OCI-LY7 (cell line): ENCODE results near the gene RNF144A. TPM values are rescaled to one million over a fixed set of nuclear protein-coding genes. Genes with fewer than 3 reads are reported as not detected.

Experiments used
- BruUV-seq: library from RNA; stranded (reverse); fragments of 400-500 nt; replicated peaks from 2 replicates; lab custom pipeline; 2021; lab: Mats Ljungman, UMichigan
- CTCF ChIA-PET: fragments of 300-600 bp; sonication (Branson Sonifier 250); formaldehyde crosslinking; loops from one replicate; lab custom pipeline; 2022; ENCODE audit warnings: antibody characterized with exemption; ENCODE audit not compliant: unreplicated experiment; lab: Charles Lee
- POLR2A ChIA-PET: fragments of 300-600 bp; sonication (Branson Sonifier 250); formaldehyde crosslinking; loops from one replicate; lab custom pipeline; 2022; ENCODE audit warnings: antibody characterized with exemption; lab: Charles Lee
- DNase-seq: peaks from one replicate; pipeline ENCODE4 v3.0.0-alpha.2; 2015; ENCODE audit warnings: low spot score
- H2AFZ ChIP-seq: fragments of 200-600 bp; sonication (generic), shearing (Covaris generic); 2 replicates; pipeline ENCODE4 v1.6.1; 2014; ENCODE audit warnings: mild to moderate bottlenecking, antibody characterized with exemption, low read length, moderate library complexity
- H3K27ac ChIP-seq: fragments of 200-600 bp; sonication (generic); 2 replicates; pipeline ENCODE4 v1.5.1; 2014; ENCODE audit warnings: mixed run types, low read depth, mild to moderate bottlenecking, moderate library complexity, low read length, inconsistent platforms; ENCODE audit not compliant: poor library complexity, severe bottlenecking
- H3K36me3 ChIP-seq: fragments of 200-600 bp; sonication (generic); 2 replicates; pipeline ENCODE4 v1.6.1; 2014; ENCODE audit warnings: mild to moderate bottlenecking, antibody characterized with exemption, low read length, moderate library complexity, mixed read lengths; ENCODE audit not compliant: insufficient read depth
- H3K4me1 ChIP-seq: fragments of 200-600 bp; sonication (generic); 2 replicates; pipeline ENCODE4 v1.5.1; 2014; ENCODE audit warnings: mild to moderate bottlenecking, low read length; ENCODE audit not compliant: insufficient read depth, poor library complexity, severe bottlenecking
- H3K4me2 ChIP-seq: fragments of 200-600 bp; sonication (generic); 2 replicates; pipeline ENCODE4 v1.6.1; 2014; ENCODE audit warnings: mild to moderate bottlenecking, low read length
- H3K4me3 ChIP-seq: fragments of 200-600 bp; sonication (generic); 2 replicates; pipeline ENCODE4 v1.5.1; 2014; ENCODE audit warnings: mild to moderate bottlenecking, low read depth, low read length; ENCODE audit not compliant: poor library complexity, severe bottlenecking
- H3K79me2 ChIP-seq: fragments of 200-600 bp; sonication (generic); 2 replicates; pipeline ENCODE4 v1.6.1; 2016; ENCODE audit warnings: low read depth, mild to moderate bottlenecking, low read length, moderate library complexity, mixed read lengths; ENCODE audit not compliant: insufficient read depth
- H3K9me2 ChIP-seq: fragments of 200-600 bp; sonication (generic); 2 replicates; pipeline ENCODE4 v1.6.1; 2016; ENCODE audit warnings: mild to moderate bottlenecking, low read length, mixed read lengths; ENCODE audit not compliant: insufficient read depth
- H3K9me3 ChIP-seq: fragments of 200-600 bp; sonication (generic); 2 replicates; pipeline ENCODE4 v1.6.1; 2014; ENCODE audit warnings: mild to moderate bottlenecking, mixed run types, low read length, mixed read lengths
- H4K20me1 ChIP-seq: fragments of 200-600 bp; sonication (generic); 2 replicates; pipeline ENCODE4 v1.6.1; 2014; ENCODE audit warnings: mild to moderate bottlenecking, antibody characterized with exemption, low read length, moderate library complexity, mixed read lengths; ENCODE audit not compliant: insufficient read depth
- CTCF ChIP-seq: fragments of 200-600 bp; sonication (generic); conservative IDR thresholded peaks from 2 replicates; pipeline ENCODE4 v1.5.1; 2014; ENCODE audit warnings: mild to moderate bottlenecking, antibody characterized with exemption, low read length, moderate library complexity, mixed read lengths
- EZH2phosphoT487 ChIP-seq: fragments of 200-600 bp; sonication (generic); IDR thresholded peaks from 2 replicates; pipeline ENCODE4 v1.6.1; 2018; ENCODE audit warnings: low read depth, borderline replicate concordance, mild to moderate bottlenecking, mixed run types, antibody characterized with exemption, low read length, moderate library complexity, mixed read lengths
- intact Hi-C: fragments of 100-400 bp; cut with micrococcal nuclease; formaldehyde crosslinking; loops from one replicate; pipeline ENCODE4 v1.10.0; 2022; ENCODE audit not compliant: unreplicated experiment
- total RNA-seq, 2 experiments: library from RNA; depleted of rRNA in 1 of 2; stranded (reverse); fragments of >200 nt in 1 of 2; shearing (Covaris generic) in 1 of 2; gene quantifications; 2 replicates each; pipeline ENCODE4 v1.2.3, GENCODE V29; 2014 to 2022

The RNF144A gene
- total RNA-seq, 2 experiments from 2014 or later, result 1.1 to 1.9 TPM

GRCh38 chr2:6973895-6974545 lies 56.8 kb downstream of the RNF144A start:
- Histone ChIP-seq H3K4me3 (no peak overlapping the region), H3K4me2 (no peak overlapping the region), H3K9me2 (no peaks in the 10 kb centered on the region), H4K20me1 (no peaks in the 10 kb centered on the region), H3K9me3 (no peaks in the 10 kb centered on the region), H3K27ac (no peak overlapping the region), H2AFZ (no peak overlapping the region), H3K4me1 (no peaks in the 10 kb centered on the region), H3K79me2 (no peaks in the 10 kb centered on the region), H3K36me3 (no peaks in the 10 kb centered on the region)
- BruUV-seq, result no TSS peak
- DNase-seq, result no peak
- ChIA-PET CTCF (no interaction called here), POLR2A (interaction anchor here (0.5 to 1.4 kb wide), 4 partner anchors 14 to 1502 kb away, joined by 3 read pairs; no protein-coding TSS in a partner anchor)
- intact Hi-C loops, result no loop called here
- TF ChIP-seq CTCF, result no peak
- no peak for TF ChIP-seq EZH2phosphoT487

- ChIA-PET POLR2A (no interaction called here), CTCF (no interaction called here)
- Histone ChIP-seq H3K36me3 (no peaks in the 10 kb centered on the region), H2AFZ (no peak overlapping the region), H4K20me1 (no peaks in the 10 kb centered on the region), H3K27ac (no peak overlapping the region), H3K79me2 (no peaks in the 10 kb centered on the region), H3K4me1 (no peaks in the 10 kb centered on the region), H3K4me2 (no peak overlapping the region), H3K9me3 (no peaks in the 10 kb centered on the region), H3K9me2 (no peaks in the 10 kb centered on the region), H3K4me3 (no peak overlapping the region)
- BruUV-seq, result no TSS peak
- DNase-seq, result no peak
- intact Hi-C loops, result no loop called here
- TF ChIP-seq CTCF (no peak), EZH2phosphoT487 (no peak)
Observed at GRCh38 chr2:6975988-6976387, 58.8 kb downstream of the RNF144A start.

GRCh38 chr2:6977113-6977741 lies 60.0 kb downstream of the RNF144A start:
- Histone ChIP-seq H3K79me2 (no peaks in the 10 kb centered on the region), H3K4me2 (no peak overlapping the region), H3K36me3 (no peaks in the 10 kb centered on the region), H3K4me1 (no peaks in the 10 kb centered on the region), H4K20me1 (no peaks in the 10 kb centered on the region), H3K4me3 (no peak overlapping the region), H3K9me2 (no peaks in the 10 kb centered on the region), H3K9me3 (no peaks in the 10 kb centered on the region), H3K27ac (no peak overlapping the region), H2AFZ (no peak overlapping the region)
- no TSS peak for BruUV-seq
- CTCF ChIA-PET, result no interaction called here
- POLR2A ChIA-PET, result no interaction called here
- TF ChIP-seq CTCF (no peak), EZH2phosphoT487 (no peak)
- intact Hi-C loops, result no loop called here
- DNase-seq, result no peak
